Measurements from ENCODE around the gene ZNF488.

ZNF488 gene

DNA sequence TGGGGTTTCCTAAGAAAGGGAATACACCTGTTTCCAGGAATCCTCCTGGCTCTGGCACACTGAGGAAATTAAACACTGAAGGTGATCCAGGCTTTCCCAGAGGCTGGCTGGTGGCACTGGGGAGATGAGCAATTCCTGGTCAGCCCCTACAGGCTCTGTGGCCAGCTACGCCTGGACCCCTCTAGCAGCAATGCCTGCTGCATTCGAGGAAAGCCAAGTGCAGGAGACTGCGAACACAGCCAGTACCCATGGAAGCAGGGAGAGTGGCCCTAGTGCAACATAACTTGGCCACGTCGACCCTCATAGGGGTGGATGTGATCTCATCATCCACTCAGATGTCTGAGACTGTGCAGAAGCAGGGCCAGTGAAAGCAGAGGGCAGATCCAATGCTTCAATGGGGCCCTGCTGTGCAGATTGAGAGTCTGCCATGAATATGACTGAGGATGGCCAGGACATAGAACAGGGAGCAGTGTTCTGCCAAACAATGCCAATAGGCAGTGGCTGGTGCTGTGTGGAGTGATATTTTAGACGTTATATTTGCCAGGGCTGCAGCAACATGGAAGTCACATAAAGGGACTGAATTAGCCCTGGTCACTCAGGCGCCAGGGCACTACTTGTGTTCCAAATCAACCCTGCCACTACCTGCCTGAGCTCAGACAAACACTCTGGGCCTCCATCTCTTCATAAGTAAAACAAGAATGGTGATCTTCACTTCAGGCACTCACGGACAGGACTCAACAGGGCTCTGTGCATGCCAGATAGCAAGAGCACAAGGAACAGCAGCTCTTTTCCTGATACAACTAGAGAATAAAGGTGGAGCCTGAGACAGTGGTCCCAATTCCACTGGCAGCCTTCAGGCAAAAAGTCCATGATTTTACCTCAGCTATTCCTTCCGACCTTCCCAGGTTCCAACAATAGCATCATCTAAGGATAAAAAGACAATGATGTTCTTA is 2.4 kb downstream of the ZNF488 start:
- DNase-seq = no peak

DNA sequence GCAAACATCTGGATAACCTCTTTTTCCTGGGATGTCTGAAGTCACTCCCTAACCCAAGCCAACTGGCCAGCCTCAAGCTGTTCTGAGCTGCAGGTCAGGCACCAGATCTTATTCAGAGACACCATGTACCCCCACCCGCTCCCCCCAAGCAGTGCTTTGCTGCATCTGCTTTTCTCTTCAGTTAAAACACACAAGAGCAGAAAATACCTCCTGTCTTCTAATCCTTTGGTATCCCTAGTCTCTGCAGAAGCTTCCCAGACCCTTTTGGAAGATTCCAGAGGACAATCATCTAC is 3.0 kb downstream of the ZNF488 start:
- DNase-seq = no peak

- no peak for DNase-seq
These were observed 3.6 kb downstream of the ZNF488 start for GRCh38 chr10:47380341-47381102.

- DNase-seq = no peak
These were observed 4.2 kb downstream of the ZNF488 start for GRCh38 chr10:47379901-47380300.

DNA sequence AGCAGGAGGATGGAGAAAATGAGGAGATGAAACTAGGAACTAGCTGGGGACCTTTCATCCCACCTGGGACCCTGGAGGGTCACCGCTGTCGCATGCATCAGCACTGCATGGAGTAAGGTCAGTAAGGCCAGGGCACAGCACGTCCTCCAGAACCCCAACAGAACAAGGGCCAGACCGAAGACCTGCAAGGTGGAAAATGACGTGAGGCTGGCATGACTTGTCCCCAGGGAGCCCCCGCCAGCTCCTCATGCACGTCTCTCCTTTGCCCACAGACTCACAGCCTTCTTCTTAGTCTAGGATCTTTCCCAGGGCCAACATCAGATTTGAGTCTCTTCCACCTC is 4.7 kb downstream of the ZNF488 start:
- no peak for DNase-seq

DNA sequence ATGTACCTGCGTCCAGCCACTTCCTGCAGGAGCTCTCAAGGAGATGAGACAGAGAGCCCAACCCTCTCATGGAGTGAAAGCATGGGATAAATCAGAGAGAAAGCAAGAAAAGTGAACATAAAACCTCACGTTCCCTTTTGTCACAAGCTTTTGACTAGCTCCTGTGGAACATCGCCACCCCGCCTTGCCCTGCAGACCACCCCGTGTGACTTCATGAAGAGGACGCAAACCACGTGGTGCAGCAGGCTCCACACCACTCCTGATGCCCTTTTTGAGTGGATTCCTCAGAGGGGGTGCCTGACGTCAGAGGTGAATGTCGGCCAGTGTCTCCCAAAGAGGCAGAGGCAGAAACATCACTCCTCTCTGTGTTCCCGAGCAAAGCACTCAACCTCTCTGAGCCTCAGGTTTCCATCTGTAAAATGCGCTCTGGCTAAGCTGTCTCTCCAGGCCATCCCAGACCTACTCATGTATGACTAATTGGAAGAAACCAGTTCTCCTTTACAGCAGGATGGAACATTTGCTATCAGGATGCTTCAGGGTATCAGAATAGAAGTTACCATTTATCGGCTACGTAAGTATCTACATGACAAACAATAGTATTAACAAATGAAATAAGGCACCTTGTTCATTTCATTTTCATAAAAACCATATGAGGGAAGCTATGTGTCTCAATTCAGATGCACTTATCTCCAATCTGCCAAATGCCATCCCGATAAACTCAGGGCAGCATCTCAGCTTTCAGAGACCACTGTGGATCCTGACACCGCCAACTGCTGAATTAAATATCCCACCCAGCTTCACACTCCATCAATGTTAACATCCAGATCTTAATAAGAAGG is 5.3 kb downstream of the ZNF488 start:
- DNase-seq = no peak

DNA sequence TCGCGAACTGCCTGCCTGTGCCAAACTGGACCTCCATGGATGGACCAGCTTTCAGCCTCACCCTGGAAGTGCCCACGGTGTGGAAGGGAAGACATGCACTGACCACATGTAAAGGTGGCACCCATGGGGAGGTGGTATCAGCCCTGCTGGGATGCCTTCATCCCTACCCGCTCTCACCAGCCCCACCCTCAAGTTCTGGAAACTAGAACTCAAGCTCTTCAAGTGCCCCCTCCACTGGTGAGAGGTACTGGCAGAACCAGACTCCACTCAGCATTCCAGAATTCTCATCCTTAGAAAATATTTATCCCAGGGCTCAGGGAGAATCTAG is 5.9 kb downstream of the ZNF488 start:
- DNase-seq = no peak

- no peak for DNase-seq
These were observed 7.4 kb downstream of the ZNF488 start for GRCh38 chr10:47376522-47377220.

- DNase-seq = no peak
These were observed 9.2 kb downstream of the ZNF488 start for GRCh38 chr10:47374611-47375536.

GRCh38 chr10:47372726-47373125 is 11.4 kb downstream of the ZNF488 start:
- DNase-seq = no peak

DNA sequence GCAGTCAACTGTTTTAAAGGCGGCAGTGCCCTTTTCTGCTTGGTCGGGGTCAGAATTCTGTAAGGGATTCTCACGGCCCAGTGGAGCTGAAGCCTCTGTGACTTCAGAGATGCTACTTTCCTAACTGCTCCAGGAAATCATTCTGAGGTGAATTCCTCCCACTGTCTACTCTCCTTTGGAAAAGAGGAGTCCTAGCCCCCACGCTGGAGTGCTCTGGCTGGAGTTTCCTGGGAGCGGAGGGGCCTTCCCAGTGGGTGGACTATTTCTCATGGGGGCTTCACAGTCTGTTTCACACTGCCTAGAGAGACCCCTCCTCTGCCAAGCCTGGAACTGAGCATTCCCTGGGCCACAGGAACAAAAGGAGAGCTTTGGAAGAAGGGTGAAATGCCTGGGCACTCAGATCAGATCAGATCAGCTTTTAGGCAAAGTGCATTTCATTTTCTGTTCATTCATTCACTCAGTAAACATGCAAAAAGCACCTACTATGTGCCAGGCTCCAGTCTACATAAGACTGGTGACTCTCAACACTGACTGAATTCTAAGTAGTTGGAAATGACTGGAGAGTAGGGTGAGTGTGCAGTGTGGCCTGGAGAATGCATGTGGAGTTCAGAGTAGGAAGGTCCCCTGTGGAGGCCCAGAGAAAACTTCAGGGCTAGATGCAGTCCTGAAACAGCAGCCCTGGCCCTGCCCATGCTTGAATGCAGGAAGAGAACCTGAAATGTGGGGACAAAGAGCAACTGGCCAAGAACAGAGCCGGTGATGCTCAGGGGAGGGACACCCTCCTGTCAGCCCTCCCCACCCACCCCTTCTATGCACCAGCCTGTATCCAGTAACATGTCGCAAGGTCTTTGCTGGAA is 12.2 kb downstream of the ZNF488 start:
- no peak for DNase-seq

DNA sequence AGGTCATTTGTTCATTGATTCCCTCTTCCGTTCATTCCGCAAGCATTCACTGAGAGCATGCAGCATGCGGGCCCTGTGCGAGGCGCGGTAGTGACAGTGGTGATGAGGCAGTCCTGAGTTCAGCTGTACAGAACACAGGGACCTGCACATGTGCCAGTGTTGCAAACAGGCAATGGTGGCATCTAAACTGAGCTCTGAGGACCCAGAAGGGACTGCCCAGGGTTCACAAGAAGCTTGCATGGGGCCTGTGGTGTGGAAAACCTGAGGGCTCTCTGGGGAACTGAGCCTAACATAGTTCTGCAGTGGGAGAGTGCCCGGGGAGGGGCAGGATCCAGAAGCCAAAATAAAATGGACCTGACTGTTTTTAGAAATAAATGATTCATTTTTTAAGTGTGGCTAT is 13.2 kb downstream of the ZNF488 start:
- DNase-seq = no peak

GRCh38 chr10:47370015-47370767 is 13.9 kb downstream of the ZNF488 start:
- no peak for DNase-seq

DNA sequence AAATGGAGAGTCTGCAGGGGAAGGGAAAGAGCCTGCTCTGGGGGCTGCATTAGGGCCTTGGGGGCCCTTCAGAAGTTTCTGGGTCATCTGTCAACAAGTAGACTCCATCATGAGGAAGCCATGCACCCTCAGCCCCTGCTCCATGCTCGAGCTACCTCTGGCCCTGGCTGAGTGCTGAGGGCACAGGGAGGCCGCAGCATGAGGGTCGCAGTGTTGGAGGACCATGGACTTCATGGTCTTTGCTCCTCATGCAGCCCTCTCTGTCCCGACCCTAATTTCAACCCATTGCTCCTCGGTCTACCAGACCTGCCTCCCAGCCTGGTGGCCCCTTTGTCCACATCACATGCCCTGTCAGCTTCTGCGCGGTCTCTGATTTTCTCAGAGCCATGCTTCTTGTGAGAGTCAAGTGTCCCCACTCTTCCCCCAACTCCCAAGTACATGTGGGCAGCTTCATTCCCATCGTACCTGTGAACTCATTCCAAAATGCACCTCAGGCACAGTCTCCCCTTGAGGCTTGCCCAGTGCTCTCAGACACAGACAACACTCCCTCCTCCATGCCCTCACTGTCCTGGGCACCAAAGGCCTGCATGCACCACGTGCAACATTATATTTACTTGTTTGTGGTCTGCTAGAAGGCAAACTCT is 14.7 kb downstream of the ZNF488 start:
- DNase-seq = no peak

DNA sequence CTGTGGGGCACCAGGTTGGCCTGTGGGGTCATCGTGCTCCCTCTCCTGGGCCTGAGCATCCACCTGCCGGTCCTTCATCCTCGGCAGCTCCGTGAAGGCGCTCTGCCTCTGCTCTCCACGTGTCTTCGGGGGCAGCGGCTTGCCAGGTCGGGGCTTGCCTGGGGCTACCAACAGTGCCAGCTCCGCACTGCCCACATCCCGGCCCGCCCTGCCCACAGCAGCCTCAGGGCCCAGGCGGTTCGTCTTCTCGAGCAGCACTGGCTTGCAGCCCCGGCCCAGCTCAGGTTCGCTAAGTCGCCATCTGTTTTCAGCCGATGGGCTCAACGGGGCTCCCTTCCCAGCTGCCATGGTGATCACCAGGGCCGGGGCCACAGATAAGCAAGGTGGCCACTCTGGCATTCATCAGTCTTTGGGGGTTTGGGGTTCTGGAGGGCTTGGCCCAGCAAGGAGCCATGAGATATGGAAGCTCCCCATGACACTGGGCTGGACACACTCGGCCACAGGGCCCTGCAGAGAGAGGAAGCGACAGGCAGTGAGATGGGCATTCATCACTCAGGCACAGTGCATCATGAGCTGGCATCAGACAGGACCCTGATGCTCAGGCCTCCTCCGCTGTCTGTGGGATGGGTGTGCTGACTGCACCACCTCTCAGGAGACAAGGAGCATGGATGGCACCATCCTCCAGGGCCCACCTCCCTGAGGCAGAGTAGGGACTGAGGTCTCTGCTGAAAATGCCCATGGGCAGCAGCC is 15.5 kb downstream of the ZNF488 start:
- DNase-seq = no peak

DNA sequence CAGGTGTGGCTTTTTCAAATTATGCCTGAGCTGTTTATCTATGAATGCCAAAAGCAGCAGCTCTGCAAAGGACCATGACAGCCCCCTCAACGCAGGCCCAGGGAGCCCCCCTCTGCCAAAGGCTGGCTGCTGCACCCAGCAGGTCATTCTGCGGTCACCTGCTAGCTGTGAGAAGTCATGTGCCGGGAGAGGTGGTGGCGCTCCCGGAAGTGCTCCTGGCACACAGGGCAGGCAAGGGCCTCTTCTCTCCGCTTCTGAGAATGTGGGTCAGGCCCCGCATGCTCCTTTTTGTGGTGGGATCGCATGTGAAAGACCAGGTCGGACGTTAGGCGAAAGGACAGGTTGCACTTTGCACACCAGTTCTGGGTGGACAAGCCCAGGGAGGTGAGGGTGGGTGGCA is 16.4 kb downstream of the ZNF488 start:
- DNase-seq = no peak

GRCh38 chr10:47366731-47367460 is 17.2 kb downstream of the ZNF488 start:
- DNase-seq = no peak

GRCh38 chr10:47366181-47366631 is 17.9 kb downstream of the ZNF488 start:
- DNase-seq = no peak
